H1 (cell line): ENCODE measurements around the gene CLPTM1L. TPM values are rescaled to one million over a fixed set of nuclear protein-coding genes. Genes with fewer than 3 reads are reported as not detected.

Experiments used
- GTF2F1 ChIP-seq: IDR thresholded peaks from 2 replicates; pipeline ENCODE4 v1.6.1; 2012; ENCODE audit warnings: low read depth, low read length, improper control_type of control experiment, borderline replicate concordance
- SIX5 ChIP-seq: IDR thresholded peaks from 2 replicates; pipeline ENCODE4 v1.6.1; 2011; ENCODE audit warnings: mild to moderate bottlenecking, low read depth, low read length
- TAF7 ChIP-seq: optimal IDR thresholded peaks from 2 replicates; pipeline ENCODE3; 2011; ENCODE audit warnings: low read depth, mild to moderate bottlenecking, inconsistent platforms, low read length, moderate library complexity, borderline replicate concordance
- USF2 ChIP-seq: IDR thresholded peaks from 2 replicates; pipeline ENCODE4 v1.6.1; 2011; ENCODE audit warnings: low read length, improper control_type of control experiment
- polyA plus RNA-seq, 7 experiments: library from polyadenylated mRNA; depleted of rRNA in 3 of 7; stranded (reverse) in 5 of 7; unstranded in 2 of 7; fragments of >200 nt in 5 of 7; fragments of 200-250 nt in 2 of 7; gene quantifications; 1 replicate in 5 of 7; 2 replicates in 1 of 7; 4 replicates in 1 of 7; pipeline versions ENCODE4 v1.2.1 to v1.2.3, GENCODE V29; 2011 to 2013; ENCODE audit warnings: missing spikeins in 2 of 7, mixed read lengths in 2 of 7
- total RNA-seq: library from RNA; stranded (reverse); fragmentation: NEBNext Ultra II Directional; extraction: Animal tissue kit (Norgen Biotek cat#: 25700); gene quantifications from 2 replicates; pipeline ENCODE4 v1.2.1, GENCODE V29; 2021

The CLPTM1L gene
- total and polyA plus RNA-seq, 2 of the 8 experiments (the other 6 are each of a cell fraction or from before 2014, with no cell fraction given): 102 to 119 TPM

- TF ChIP-seq USF2 (no peak), TAF7 (no peak), SIX5 (no peak), GTF2F1 (no peak)
Observed at GRCh38 chr5:1319436-1320256, 25.3 kb downstream of the CLPTM1L start (continued).
